Measurements from ENCODE around the gene GPC6.

- TF ChIP-seq CTCF (optimal IDR thresholded peaks at IDR 0.05 in 1 of 3, IDR thresholded peaks at IDR 0.05 in 1 of 3, conservative IDR thresholded peaks at IDR 0.05 in 1 of 3; ENCODE audit: extremely low read depth in 1 of 3, insufficient read depth in 2 of 3, low read length in 3 of 3) (no peak), EZH2 (IDR thresholded peaks at IDR 0.05; ENCODE audit: low read length) (no peak)
These were observed 57.5 kb downstream of the GPC6 start for GRCh38 chr13:93284064-93284463.

Data from keratinocyte (primary cell).